IPS DF 19.7 (cell line): ENCODE measurements around the gene GMDS.
"Not testable (repeated sequence)": the region's sequence is repeated elsewhere in the genome, so short reads cannot be mapped to it uniquely, and the experiment has no call there.

Source experiments
- DNase-seq: peaks from one replicate; pipeline ENCODE4 v3.0.0-alpha.2; 2013; ENCODE audit warnings: low read depth, low spot score

GMDS gene

GRCh38 chr6:1713016-1713600, 532.3 kb downstream of the GMDS start:
- DNase-seq = no peak

GRCh38 chr6:1712451-1712850, 533.0 kb downstream of the GMDS start:
- no peak for DNase-seq

- no peak for DNase-seq
Observed at GRCh38 chr6:1711136-1711535, 534.3 kb downstream of the GMDS start.

- DNase-seq = no peak
Observed at GRCh38 chr6:1709234-1709641, 536.2 kb downstream of the GMDS start.

GRCh38 chr6:1708820-1709219, 536.6 kb downstream of the GMDS start:
- DNase-seq = no peak

- no peak for DNase-seq
Observed at GRCh38 chr6:1708122-1708521, 537.3 kb downstream of the GMDS start.

GRCh38 chr6:1705630-1706029, 539.8 kb downstream of the GMDS start:
- no peak for DNase-seq

- no peak for DNase-seq
Observed at GRCh38 chr6:1705183-1705582, 540.2 kb downstream of the GMDS start.

GRCh38 chr6:1704711-1705110, 540.7 kb downstream of the GMDS start:
- no peak for DNase-seq

- DNase-seq = no peak
Observed at GRCh38 chr6:1703923-1704322, 541.5 kb downstream of the GMDS start.

GRCh38 chr6:1703091-1703855, 542.1 kb downstream of the GMDS start:
- no peak for DNase-seq

GRCh38 chr6:1702580-1703051, 542.8 kb downstream of the GMDS start:
- DNase-seq = no peak

GRCh38 chr6:1701668-1702353, 543.6 kb downstream of the GMDS start:
- no peak for DNase-seq

GRCh38 chr6:1700278-1700967, 545.0 kb downstream of the GMDS start:
- no peak for DNase-seq

- DNase-seq = no peak
Observed at GRCh38 chr6:1698527-1698926, 546.9 kb downstream of the GMDS start.

GRCh38 chr6:1697688-1698351, 547.6 kb downstream of the GMDS start:
- no peak for DNase-seq

GRCh38 chr6:1696463-1696850, 548.9 kb downstream of the GMDS start:
- no peak for DNase-seq

- no peak for DNase-seq
Observed at GRCh38 chr6:1695546-1696462, 549.6 kb downstream of the GMDS start.

- DNase-seq = not testable (repeated sequence)
Observed at GRCh38 chr6:1691828-1692227, 553.6 kb downstream of the GMDS start.

GRCh38 chr6:1690656-1691055, 554.7 kb downstream of the GMDS start:
- not testable (repeated sequence) for DNase-seq

- no peak for DNase-seq
Observed at GRCh38 chr6:1689141-1689540, 556.3 kb downstream of the GMDS start.
